ENCODE data around the gene SEPTIN2. TPM values are rescaled to one million over a fixed set of nuclear protein-coding genes. Genes with fewer than 3 reads are reported as not detected.

SEPTIN2 gene
- total RNA-seq, 4 donors from 2014 or later = 295 to 372 (median 307) TPM

DNA sequence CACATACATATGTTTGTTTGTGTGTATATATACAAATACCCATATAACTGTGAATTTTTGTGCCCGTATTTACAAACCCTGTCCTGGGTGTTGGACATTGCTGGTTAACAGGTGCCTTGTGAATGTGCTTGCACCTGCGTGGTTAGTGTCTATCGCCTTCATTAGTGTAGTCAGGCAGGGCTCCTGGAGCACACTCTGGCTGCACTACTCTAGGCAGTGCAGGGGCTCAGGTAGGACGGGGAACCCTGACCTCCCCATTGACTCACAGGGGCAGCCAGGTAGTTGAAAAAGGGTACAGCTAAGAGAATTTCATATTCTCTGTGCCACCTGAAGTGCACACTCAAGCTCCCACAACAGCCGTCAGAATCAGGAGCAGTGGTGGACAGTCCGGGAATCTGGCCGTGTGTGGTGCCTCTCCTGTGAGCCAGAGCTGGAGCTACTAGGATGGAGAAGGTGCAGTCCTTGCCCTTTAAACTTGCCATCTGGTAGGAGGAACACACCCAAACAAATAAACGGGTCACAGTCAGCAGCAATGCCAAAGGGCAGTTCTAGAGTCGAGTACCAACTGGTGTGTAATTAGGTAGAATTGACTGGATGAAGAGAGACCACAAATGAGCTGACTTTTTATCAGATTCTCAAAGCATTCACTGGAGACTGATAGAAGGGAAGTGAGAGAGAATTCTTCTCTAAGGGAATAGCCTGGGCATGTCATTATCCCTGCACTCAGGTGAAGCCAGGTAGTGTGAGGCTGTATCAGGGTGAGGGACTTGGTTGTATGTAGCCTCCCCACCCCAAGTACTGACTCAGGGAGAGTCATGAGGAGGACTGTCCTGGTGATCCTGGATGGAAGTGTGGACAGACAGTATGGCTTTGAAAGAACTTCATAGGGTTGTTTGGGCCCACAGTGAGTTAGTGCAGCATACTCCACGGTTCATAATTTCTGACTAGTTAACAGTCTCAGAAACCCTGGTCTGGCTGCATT is 84.5 kb downstream of the SEPTIN2 start:
- TF ChIP-seq, protein P1, sequence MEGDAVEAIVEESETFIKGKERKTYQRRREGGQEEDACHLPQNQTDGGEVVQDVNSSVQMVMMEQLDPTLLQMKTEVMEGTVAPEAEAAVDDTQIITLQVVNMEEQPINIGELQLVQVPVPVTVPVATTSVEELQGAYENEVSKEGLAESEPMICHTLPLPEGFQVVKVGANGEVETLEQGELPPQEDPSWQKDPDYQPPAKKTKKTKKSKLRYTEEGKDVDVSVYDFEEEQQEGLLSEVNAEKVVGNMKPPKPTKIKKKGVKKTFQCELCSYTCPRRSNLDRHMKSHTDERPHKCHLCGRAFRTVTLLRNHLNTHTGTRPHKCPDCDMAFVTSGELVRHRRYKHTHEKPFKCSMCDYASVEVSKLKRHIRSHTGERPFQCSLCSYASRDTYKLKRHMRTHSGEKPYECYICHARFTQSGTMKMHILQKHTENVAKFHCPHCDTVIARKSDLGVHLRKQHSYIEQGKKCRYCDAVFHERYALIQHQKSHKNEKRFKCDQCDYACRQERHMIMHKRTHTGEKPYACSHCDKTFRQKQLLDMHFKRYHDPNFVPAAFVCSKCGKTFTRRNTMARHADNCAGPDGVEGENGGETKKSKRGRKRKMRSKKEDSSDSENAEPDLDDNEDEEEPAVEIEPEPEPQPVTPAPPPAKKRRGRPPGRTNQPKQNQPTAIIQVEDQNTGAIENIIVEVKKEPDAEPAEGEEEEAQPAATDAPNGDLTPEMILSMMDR (IDR thresholded peaks at IDR 0.05) = no peak
- DNase-seq (ENCODE audit: low spot score) (no peak), ATAC-seq (ENCODE audit: low FRiP score) (no peak)

Other genes with a start within 250 kb of the SEPTIN2 start
- 10 to 100 TPM; 26.9 to 39.1 (median 34.5) TPM for gene MTERF4, start 213.6 kb upstream of the SEPTIN2 start, total RNA-seq
- 1 to 10 TPM; 2.1 to 7.3 (median 6.1) TPM for gene PASK, start 166.5 kb upstream of the SEPTIN2 start, total RNA-seq
- gene PPP1R7, start 165.5 kb upstream of the SEPTIN2 start, total RNA-seq = 10 to 100 TPM; 33.4 to 41.8 (median 35.4) TPM
- gene ANO7, start 127.2 kb upstream of the SEPTIN2 start, total RNA-seq = under 1 TPM in 3 of 4 donors, not detected in 1; 0.50 to 0.65 (median 0.60) TPM
- gene HDLBP, start 253 bp upstream of the SEPTIN2 start, total RNA-seq = 100 to 1,000 TPM; 356 to 471 (median 416) TPM
- gene FARP2, start 40.4 kb downstream of the SEPTIN2 start, total RNA-seq = 10 to 100 TPM; 27.6 to 65.8 (median 34.1) TPM
- 100 to 1,000 TPM; 103 to 175 (median 126) TPM for gene STK25, start 192.7 kb downstream of the SEPTIN2 start, total RNA-seq
- 100 to 1,000 TPM in 1 of 4 donors, 10 to 100 TPM in 3; 79.6 to 179 (median 88.2) TPM for gene BOK, start 242.8 kb downstream of the SEPTIN2 start, total RNA-seq

Measured in omental fat pad (tissue), 4 donors.